A673 (cell line): ENCODE data around the gene ZNF716. TPM values are rescaled to one million over a fixed set of nuclear protein-coding genes. Genes with fewer than 3 reads are reported as not detected.

Source experiments
- BruUV-seq: library from RNA; stranded (reverse); fragments of 400-500 nt; replicated peaks from 2 replicates; lab custom pipeline; 2021; lab: Mats Ljungman, UMichigan
- CTCF ChIA-PET: fragments of 300-600 bp; sonication (Branson Sonifier 250); formaldehyde crosslinking; loops from one replicate; lab custom pipeline; 2022; ENCODE audit warnings: antibody characterized with exemption; lab: Charles Lee
- POLR2A ChIA-PET: fragments of 300-600 bp; sonication (Branson Sonifier 250); formaldehyde crosslinking; loops from one replicate; lab custom pipeline; 2022; ENCODE audit warnings: antibody characterized with exemption; ENCODE audit not compliant: low non-redundant PET; lab: Charles Lee
- DNase-seq: peaks from one replicate; pipeline ENCODE4 v3.0.0-alpha.2; 2015; ENCODE audit warnings: low spot score
- H3K27ac ChIP-seq: fragments of 200-600 bp; sonication (generic); 2 replicates; pipeline ENCODE4 v1.5.1; 2016; ENCODE audit warnings: mixed run types, low read depth, mild to moderate bottlenecking, mixed read lengths, antibody characterized with exemption, low read length; ENCODE audit not compliant: poor library complexity, severe bottlenecking
- H3K27me3 ChIP-seq: fragments of 200-600 bp; sonication (generic); replicated peaks from 2 replicates; pipeline ENCODE4 v1.6.1; 2017; ENCODE audit warnings: mixed run types, low read depth, mild to moderate bottlenecking, mixed read lengths, antibody characterized with exemption, low read length; ENCODE audit not compliant: insufficient read depth, poor library complexity
- H3K36me3 ChIP-seq: fragments of 200-600 bp; sonication (generic); 2 replicates; pipeline ENCODE4 v1.6.1; 2016; ENCODE audit warnings: mixed run types, mild to moderate bottlenecking, mixed read lengths, antibody characterized with exemption, low read length; ENCODE audit not compliant: insufficient read depth, poor library complexity, severe bottlenecking
- H3K4me1 ChIP-seq: fragments of 200-600 bp; sonication (generic); 2 replicates; pipeline ENCODE4 v1.6.1; 2017; ENCODE audit warnings: mixed run types, mild to moderate bottlenecking, mixed read lengths, antibody characterized with exemption, low read length; ENCODE audit not compliant: insufficient read depth, poor library complexity, severe bottlenecking
- H3K4me3 ChIP-seq: fragments of 200-600 bp; sonication (generic); 2 replicates; pipeline ENCODE4 v1.5.1; 2016; ENCODE audit warnings: low read depth, mixed run types, mild to moderate bottlenecking, mixed read lengths, low read length; ENCODE audit not compliant: poor library complexity, severe bottlenecking
- H3K9me3 ChIP-seq: fragments of 200-600 bp; sonication (generic); 2 replicates; pipeline ENCODE4 v1.6.1; 2016; ENCODE audit warnings: mixed run types, low read depth, mild to moderate bottlenecking, mixed read lengths, antibody characterized with exemption, low read length; ENCODE audit not compliant: poor library complexity, severe bottlenecking
- CTCF ChIP-seq: fragments of 300-800, 200-600 bp; sonication (generic); conservative IDR thresholded peaks from 2 replicates; pipeline ENCODE4 v1.5.1; 2017; ENCODE audit warnings: low read depth, mild to moderate bottlenecking, antibody characterized with exemption, low read length, moderate library complexity, mixed read lengths
- EZH2 ChIP-seq: fragments of 200-600 bp; sonication (generic); IDR thresholded peaks from 2 replicates; pipeline ENCODE4 v1.6.1; 2017; ENCODE audit warnings: borderline replicate concordance, low read depth, mild to moderate bottlenecking, mixed read lengths, antibody characterized with exemption, low read length; ENCODE audit not compliant: poor library complexity, severe bottlenecking
- intact Hi-C: fragments of 100-400 bp; cut with micrococcal nuclease; formaldehyde crosslinking; loops from one replicate; pipeline ENCODE4 v1.10.0; 2022; ENCODE audit not compliant: unreplicated experiment
- total RNA-seq: library from RNA; stranded (reverse); gene quantifications from 2 replicates; pipeline ENCODE4 v1.2.3, GENCODE V29; 2021

ZNF716 gene
- total RNA-seq, 1 experiment from 2014 or later: not detected

- ChIA-PET POLR2A (no interaction called here), CTCF (no interaction called here)
- Histone ChIP-seq H3K27me3 (no peaks in the 10 kb centered on the region), H3K27ac (no peak overlapping the region), H3K9me3 (peaks cover 9% of the 10 kb centered on the region), H3K36me3 (no peaks in the 10 kb centered on the region), H3K4me1 (no peaks in the 10 kb centered on the region), H3K4me3 (no peak overlapping the region)
- BruUV-seq: no TSS peak
- intact Hi-C loops: no loop called here
- TF ChIP-seq CTCF (no peak), EZH2 (no peak)
- no peak for DNase-seq
These were observed 45.5 kb upstream of the ZNF716 start for GRCh38 chr7:57404343-57404966.

GRCh38 chr7:57404967-57405421, 45.0 kb upstream of the ZNF716 start:
- intact Hi-C loops: no loop called here
- TF ChIP-seq EZH2 (no peak), CTCF (no peak)
- H3K27me3 ChIP-seq: no peaks in the 10 kb centered on the region
- peaks cover 9% of the 10 kb centered on the region for H3K9me3 ChIP-seq
- no peak for DNase-seq
- no peak overlapping the region for H3K27ac ChIP-seq
- no peak overlapping the region for H3K4me3 ChIP-seq
- ChIA-PET POLR2A (no interaction called here), CTCF (no interaction called here)
- no TSS peak for BruUV-seq
- no peaks in the 10 kb centered on the region for H3K4me1 ChIP-seq
- H3K36me3 ChIP-seq: no peaks in the 10 kb centered on the region

GRCh38 chr7:57407125-57407524, 42.9 kb upstream of the ZNF716 start:
- TF ChIP-seq EZH2: no peak
- no peaks in the 10 kb centered on the region for H3K27me3 ChIP-seq
- H3K4me3 ChIP-seq: no peak overlapping the region
- no peaks in the 10 kb centered on the region for H3K36me3 ChIP-seq
- ChIA-PET CTCF (no interaction called here), POLR2A (no interaction called here)
- BruUV-seq: no TSS peak
- intact Hi-C loops: no loop called here
- H3K27ac ChIP-seq: no peak overlapping the region
- H3K9me3 ChIP-seq: peaks cover 15% of the 10 kb centered on the region
- DNase-seq: no peak
- H3K4me1 ChIP-seq: no peaks in the 10 kb centered on the region

- H3K9me3 ChIP-seq: peaks cover 48% of the 10 kb centered on the region
- no peak overlapping the region for H3K4me3 ChIP-seq
- intact Hi-C loops: no loop called here
- H3K27ac ChIP-seq: no peak overlapping the region
- no peaks in the 10 kb centered on the region for H3K36me3 ChIP-seq
- DNase-seq: no peak
- TF ChIP-seq EZH2 (no peak), CTCF (no peak)
- ChIA-PET CTCF (no interaction called here), POLR2A (no interaction called here)
- no peaks in the 10 kb centered on the region for H3K4me1 ChIP-seq
- BruUV-seq: no TSS peak
- H3K27me3 ChIP-seq: no peaks in the 10 kb centered on the region
These were observed 37.8 kb upstream of the ZNF716 start for GRCh38 chr7:57412168-57412567.
